Esophagus muscularis mucosa (tissue), 4 donors: Measurements from ENCODE around the gene EMP1.

Source experiments
- EP300 ChIP-seq: sonication (generic); formaldehyde crosslinking; IDR thresholded peaks from one replicate; pipeline ENCODE4 v1.6.1; 2017; ENCODE audit warnings: antibody characterized with exemption
- POLR2A ChIP-seq: fragments of 450-650 bp; IDR thresholded peaks from one replicate; pipeline ENCODE4 v1.6.1; 2017; ENCODE audit warnings: antibody characterized with exemption, moderate library complexity, mild to moderate bottlenecking, low read depth
- POLR2AphosphoS5 ChIP-seq, 2 donors: sonication (generic); formaldehyde crosslinking; IDR thresholded peaks; one replicate each; pipeline ENCODE4 v1.6.1; 2017; ENCODE audit warnings: antibody characterized with exemption in 2 of 2
- TF ChIP-seq, protein P1 (sequence below), 3 experiments: fragments of 200-600 bp in 2 of 3; fragments of 450-650 bp in 1 of 3; sonication (generic) in 2 of 3; IDR thresholded peaks; one replicate each; pipeline ENCODE4 v1.5.1; 2017 to 2019; ENCODE audit warnings: antibody characterized with exemption in 3 of 3, mild to moderate bottlenecking in 2 of 3, moderate library complexity in 1 of 3

DNA sequence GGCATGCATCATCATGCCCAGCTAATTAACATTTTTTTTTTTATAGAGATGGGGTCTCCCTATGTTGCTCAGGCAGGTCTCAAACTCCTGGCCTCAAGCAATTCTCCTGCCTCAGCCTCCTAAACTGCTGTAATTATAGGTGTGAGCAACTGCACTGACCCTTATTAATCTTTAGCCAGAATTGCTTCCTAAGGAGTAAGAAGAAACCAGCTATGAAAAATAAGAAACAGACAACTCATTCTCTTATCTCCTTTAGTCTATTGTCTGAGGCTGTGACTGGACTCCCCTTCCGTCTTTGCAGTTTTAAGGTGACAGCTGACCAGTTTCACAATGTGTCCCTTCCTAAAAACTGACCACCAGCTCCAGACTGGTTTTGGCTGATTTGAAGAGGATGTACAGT lies 52.4 kb downstream of the EMP1 start:
- no peak for TF ChIP-seq POLR2A
- TF ChIP-seq, protein P1, sequence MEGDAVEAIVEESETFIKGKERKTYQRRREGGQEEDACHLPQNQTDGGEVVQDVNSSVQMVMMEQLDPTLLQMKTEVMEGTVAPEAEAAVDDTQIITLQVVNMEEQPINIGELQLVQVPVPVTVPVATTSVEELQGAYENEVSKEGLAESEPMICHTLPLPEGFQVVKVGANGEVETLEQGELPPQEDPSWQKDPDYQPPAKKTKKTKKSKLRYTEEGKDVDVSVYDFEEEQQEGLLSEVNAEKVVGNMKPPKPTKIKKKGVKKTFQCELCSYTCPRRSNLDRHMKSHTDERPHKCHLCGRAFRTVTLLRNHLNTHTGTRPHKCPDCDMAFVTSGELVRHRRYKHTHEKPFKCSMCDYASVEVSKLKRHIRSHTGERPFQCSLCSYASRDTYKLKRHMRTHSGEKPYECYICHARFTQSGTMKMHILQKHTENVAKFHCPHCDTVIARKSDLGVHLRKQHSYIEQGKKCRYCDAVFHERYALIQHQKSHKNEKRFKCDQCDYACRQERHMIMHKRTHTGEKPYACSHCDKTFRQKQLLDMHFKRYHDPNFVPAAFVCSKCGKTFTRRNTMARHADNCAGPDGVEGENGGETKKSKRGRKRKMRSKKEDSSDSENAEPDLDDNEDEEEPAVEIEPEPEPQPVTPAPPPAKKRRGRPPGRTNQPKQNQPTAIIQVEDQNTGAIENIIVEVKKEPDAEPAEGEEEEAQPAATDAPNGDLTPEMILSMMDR (IDR thresholded peaks at IDR 0.05) = no peak
- no peak for TF ChIP-seq EP300
- TF ChIP-seq POLR2AphosphoS5 (IDR thresholded peaks at IDR 0.05) = no peak
